Daoy (cell line): Measurements from ENCODE around the gene ZNF618. TPM values are rescaled to one million over a fixed set of nuclear protein-coding genes. Genes with fewer than 3 reads are reported as not detected.

Experiments
- DNase-seq: peaks from one replicate; pipeline ENCODE4 v3.0.0-alpha.2; 2015; ENCODE audit warnings: low read depth
- total RNA-seq: library from RNA; depleted of rRNA; stranded (reverse); fragments of >200 nt; shearing (Covaris generic); gene quantifications from 2 replicates; pipeline ENCODE4 v1.2.3, GENCODE V29; 2014

Gene ZNF618
- total RNA-seq, 1 experiment from 2014 or later: 5.0 TPM

GRCh38 chr9:114023961-114024360 lies 147.9 kb downstream of the ZNF618 start:
- no peak for DNase-seq

GRCh38 chr9:114025196-114025753 lies 149.2 kb downstream of the ZNF618 start:
- DNase-seq: no peak

GRCh38 chr9:114025760-114026159 lies 149.7 kb downstream of the ZNF618 start:
- no peak for DNase-seq

- no peak for DNase-seq
These were observed 150.2 kb downstream of the ZNF618 start for GRCh38 chr9:114026335-114026734.

- DNase-seq: no peak
These were observed 151.2 kb downstream of the ZNF618 start for GRCh38 chr9:114027159-114027862.

- no peak for DNase-seq
These were observed 151.9 kb downstream of the ZNF618 start for GRCh38 chr9:114027863-114028465.

GRCh38 chr9:114028646-114029045 lies 152.5 kb downstream of the ZNF618 start:
- no peak for DNase-seq

GRCh38 chr9:114029311-114030170 lies 153.4 kb downstream of the ZNF618 start:
- no peak for DNase-seq

- no peak for DNase-seq
These were observed 154.3 kb downstream of the ZNF618 start for GRCh38 chr9:114030364-114030763.

GRCh38 chr9:114031037-114031630 lies 155.0 kb downstream of the ZNF618 start:
- DNase-seq: no peak

GRCh38 chr9:114031948-114032840 lies 156.1 kb downstream of the ZNF618 start:
- no peak for DNase-seq

- peak; percentile 28 for DNase-seq
These were observed 157.4 kb downstream of the ZNF618 start for GRCh38 chr9:114033397-114034103.

- no peak for DNase-seq
These were observed 158.1 kb downstream of the ZNF618 start for GRCh38 chr9:114034196-114034595.

GRCh38 chr9:114034661-114035062 lies 158.6 kb downstream of the ZNF618 start:
- no peak for DNase-seq

GRCh38 chr9:114035221-114035844 lies 159.2 kb downstream of the ZNF618 start:
- no peak for DNase-seq

GRCh38 chr9:114035845-114036801 lies 160.0 kb downstream of the ZNF618 start:
- DNase-seq: peak; percentile 1

- no peak for DNase-seq
These were observed 161.1 kb downstream of the ZNF618 start for GRCh38 chr9:114037249-114037648.

GRCh38 chr9:114037961-114038723 lies 162.0 kb downstream of the ZNF618 start:
- DNase-seq: peak; percentile 2
